NCI-H128 (cell line): ENCODE measurements around the gene TMEM51.

ENCODE experiments used
- DNase-seq: peaks from one replicate; lab custom pipeline; 2025; ENCODE audit not compliant: unreplicated experiment; lab: John Stamatoyannopoulos, UW

TMEM51 gene

GRCh38 chr1:15264769-15265168, 111.2 kb downstream of the TMEM51 start:
- no peak for DNase-seq
